Lower leg skin (tissue), 4 donors: ENCODE measurements around the gene FAU. TPM values are rescaled to one million over a fixed set of nuclear protein-coding genes. Genes with fewer than 3 reads are reported as not detected.

Experiments
- DNase-seq, 2 donors: peaks; one replicate each; pipeline ENCODE4 v3.0.0-alpha.2; 2019; ENCODE audit warnings: low spot score in 2 of 2
- H3K4me3 ChIP-seq: fragments of 200-600 bp; sonication (generic); 2 replicates; pipeline ENCODE4 v1.5.1; 2017; ENCODE audit warnings: mild to moderate bottlenecking, low read depth; ENCODE audit not compliant: poor library complexity, severe bottlenecking
- POLR2A ChIP-seq, 2 donors: fragments of 450-650 bp; IDR thresholded peaks; one replicate each; pipeline ENCODE4 v1.6.1; 2016 to 2017; ENCODE audit warnings: antibody characterized with exemption in 2 of 2, mild to moderate bottlenecking in 1 of 2, moderate library complexity in 1 of 2
- WGBS, 2 donors: methylation state at CpG; one replicate each; pipeline ENCODE4 v1.1.5; 2018; 5-methylcytosine and 5-hydroxymethylcytosine counted together
- intact Hi-C: fragments of 100-400 bp; cut with DNase I; formaldehyde crosslinking; loops from one replicate; pipeline ENCODE4 v1.15.0; 2023; ENCODE audit warnings: low total_unique reads
- total RNA-seq, 4 donors: library from RNA; depleted of rRNA; stranded (reverse); fragments of >200 nt; gene quantifications; one replicate each; pipeline ENCODE4 v1.1.0, GENCODE V29; 2016
- TF ChIP-seq, protein P1 (sequence below), 3 donors: fragments of 450-650 bp; IDR thresholded peaks; one replicate each; pipeline ENCODE4 v1.5.1; 2016; ENCODE audit warnings: antibody characterized with exemption in 3 of 3, mild to moderate bottlenecking in 3 of 3, moderate library complexity in 2 of 3

Gene FAU
- total RNA-seq, 4 donors from 2014 or later, result 574 to 1,562 (median 887) TPM

DNA sequence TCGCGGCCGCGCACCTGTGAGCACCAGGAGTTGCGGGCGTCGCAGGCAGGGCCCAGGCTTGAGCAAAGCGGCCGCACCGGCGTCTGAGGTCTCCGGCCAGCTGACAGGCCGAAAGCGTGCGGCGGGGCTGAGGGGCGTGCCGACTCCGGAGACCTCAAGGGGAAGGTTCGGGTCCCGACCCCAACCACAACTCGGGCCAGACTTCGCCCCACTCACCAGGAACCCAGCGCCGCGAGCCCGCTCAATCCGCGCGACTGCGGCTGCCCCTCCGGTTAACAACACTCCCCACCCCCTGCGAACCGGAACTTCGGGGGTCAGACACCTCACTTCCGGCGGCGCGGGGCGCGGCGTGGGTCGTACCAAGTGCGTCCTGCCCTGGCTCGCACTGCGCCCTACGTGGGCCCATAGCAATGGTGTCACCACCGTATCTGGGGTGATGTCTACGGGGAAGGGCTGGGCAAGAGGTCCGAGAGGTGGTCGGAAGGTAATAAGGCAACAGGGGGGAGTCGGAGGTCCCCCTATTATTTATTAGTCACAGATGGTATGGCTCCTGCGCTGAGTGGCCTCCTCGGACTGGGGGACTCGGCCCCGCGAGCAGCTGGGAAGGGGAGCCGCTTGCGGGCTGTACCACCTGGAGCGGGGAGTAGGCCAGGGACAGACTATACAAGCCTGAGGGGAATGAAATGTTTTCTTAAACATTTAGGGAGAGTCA lies 12.5 kb upstream of the FAU start, which contains the start of gene SYVN1:
SYVN1 (minus strand) TSS at position 280 of the 712 bp plus-strand sequence. CDS start 918 bp downstream, outside the sequence.
- WGBS, 2 donors, result 0% methylated on average over 41 to 59 of the region's 60 CpGs

GRCh38 chr11:65133724-65134123 lies 11.8 kb upstream of the FAU start:
- H3K4me3 ChIP-seq, result peak overlapping the region; percentile 72
- WGBS, 2 donors, result 1 to 3% methylated on average over 17 to 18 of the region's 20 CpGs
- intact Hi-C loops, result no loop called here
- no peak for TF ChIP-seq POLR2A (IDR thresholded peaks at IDR 0.05)
- TF ChIP-seq, protein P1, sequence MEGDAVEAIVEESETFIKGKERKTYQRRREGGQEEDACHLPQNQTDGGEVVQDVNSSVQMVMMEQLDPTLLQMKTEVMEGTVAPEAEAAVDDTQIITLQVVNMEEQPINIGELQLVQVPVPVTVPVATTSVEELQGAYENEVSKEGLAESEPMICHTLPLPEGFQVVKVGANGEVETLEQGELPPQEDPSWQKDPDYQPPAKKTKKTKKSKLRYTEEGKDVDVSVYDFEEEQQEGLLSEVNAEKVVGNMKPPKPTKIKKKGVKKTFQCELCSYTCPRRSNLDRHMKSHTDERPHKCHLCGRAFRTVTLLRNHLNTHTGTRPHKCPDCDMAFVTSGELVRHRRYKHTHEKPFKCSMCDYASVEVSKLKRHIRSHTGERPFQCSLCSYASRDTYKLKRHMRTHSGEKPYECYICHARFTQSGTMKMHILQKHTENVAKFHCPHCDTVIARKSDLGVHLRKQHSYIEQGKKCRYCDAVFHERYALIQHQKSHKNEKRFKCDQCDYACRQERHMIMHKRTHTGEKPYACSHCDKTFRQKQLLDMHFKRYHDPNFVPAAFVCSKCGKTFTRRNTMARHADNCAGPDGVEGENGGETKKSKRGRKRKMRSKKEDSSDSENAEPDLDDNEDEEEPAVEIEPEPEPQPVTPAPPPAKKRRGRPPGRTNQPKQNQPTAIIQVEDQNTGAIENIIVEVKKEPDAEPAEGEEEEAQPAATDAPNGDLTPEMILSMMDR (IDR thresholded peaks at IDR 0.05), result no peak
- no peak for DNase-seq

More for the DNA sequence above, 12.5 kb upstream of the FAU start, which contains the start of gene SYVN1:
- peak within 1 kb of the TSS; percentile 72 for H3K4me3 ChIP-seq
- intact Hi-C loops, result no loop called here
- peak; percentile 89 to 98 for DNase-seq
- TF ChIP-seq, protein P1 (IDR thresholded peaks at IDR 0.05), result no peak
- TF ChIP-seq POLR2A (IDR thresholded peaks at IDR 0.05), result peak in 1 of 2 donors; percentile 91

- intact Hi-C loops, result no loop called here
- no peak for DNase-seq
- WGBS, 2 donors, result 35 to 39% methylated on average over 17 to 18 of the region's 18 CpGs
- TF ChIP-seq, protein P1 (IDR thresholded peaks at IDR 0.05), result no peak
- TF ChIP-seq POLR2A (IDR thresholded peaks at IDR 0.05), result no peak
- H3K4me3 ChIP-seq, result peak overlapping the region; percentile 72
These were observed 11.2 kb upstream of the FAU start for GRCh38 chr11:65132988-65133700.

- intact Hi-C loops, result no loop called here
- WGBS, 2 donors, result 71 to 75% methylated on average over 7 to 10 of the region's 10 CpGs
- no peak for DNase-seq
These were observed 10.5 kb upstream of the FAU start for GRCh38 chr11:65132238-65132987.

GRCh38 chr11:65131895-65132237 lies 9.9 kb upstream of the FAU start:
- DNase-seq, result no peak
- TF ChIP-seq POLR2A (IDR thresholded peaks at IDR 0.05), result no peak
- TF ChIP-seq, protein P1 (IDR thresholded peaks at IDR 0.05), result no peak
- WGBS, 2 donors, result 85 to 87% methylated on average over 6 of the region's 6 CpGs
- no peak overlapping the region for H3K4me3 ChIP-seq
- intact Hi-C loops, result no loop called here

More at GRCh38 chr11:65132238-65132987, 10.5 kb upstream of the FAU start:
- H3K4me3 ChIP-seq, result no peak overlapping the region
- TF ChIP-seq, protein P1 (IDR thresholded peaks at IDR 0.05), result no peak
- no peak for TF ChIP-seq POLR2A (IDR thresholded peaks at IDR 0.05)
